Ovary (tissue), 9 donors: Measurements from ENCODE around the gene CD164L2. TPM values are rescaled to one million over a fixed set of nuclear protein-coding genes. Genes with fewer than 3 reads are reported as not detected.

Experiments
- DNase-seq, 5 donors: peaks; one replicate each; pipeline ENCODE4 v3.0.0-alpha.2; 2019 to 2020
- H3K27ac ChIP-seq, 2 donors: fragments of 200-600 bp; one replicate each; pipeline versions ENCODE4 v1.5.1 to v1.8.0; 2019 to 2022
- H3K27me3 ChIP-seq: fragments of 200-600 bp; one replicate; pipeline ENCODE4 v1.8.0; 2022
- H3K36me3 ChIP-seq: fragments of 200-600 bp; sonication (generic); one replicate; pipeline ENCODE4 v1.5.1; 2019
- H3K4me1 ChIP-seq: one replicate; pipeline ENCODE4 v1.8.1; 2013; ENCODE audit warnings: mild to moderate bottlenecking, moderate library complexity; ENCODE audit not compliant: insufficient read depth
- H3K4me3 ChIP-seq: fragments of 200-600 bp; sonication (generic); one replicate; pipeline ENCODE4 v1.5.1; 2017
- H3K9me3 ChIP-seq, 2 donors: fragments of 200-600 bp in 1 of 2; sonication (generic) in 1 of 2; one replicate each; pipeline versions ENCODE4 v1.5.1 to v1.8.1; 2013 to 2019; ENCODE audit warnings: mild to moderate bottlenecking in 1 of 2, moderate library complexity in 1 of 2
- EP300 ChIP-seq: sonication (generic); formaldehyde crosslinking; IDR thresholded peaks from one replicate; pipeline ENCODE4 v1.6.1; 2017; ENCODE audit warnings: antibody characterized with exemption
- POLR2A ChIP-seq: fragments of 450-650 bp; IDR thresholded peaks from one replicate; pipeline ENCODE4 v1.6.1; 2017; ENCODE audit warnings: antibody characterized with exemption, mild to moderate bottlenecking, moderate library complexity
- WGBS, 3 donors: extraction: QIAGEN DNeasy Blood & Tissue Kit in 1 of 3; methylation state at CpG; one replicate each; pipeline versions ENCODE4 v1.1.5 to v1.1.7; 2013 to 2017; 5-methylcytosine and 5-hydroxymethylcytosine counted together
- intact Hi-C, 4 donors: fragments of 100-400 bp; cut with DNase I; formaldehyde crosslinking; loops; one replicate each; pipeline versions ENCODE4 v1.11.0 to v1.15.1; 2022 to 2023
- polyA plus RNA-seq, 2 donors: library from polyadenylated mRNA; stranded (reverse); fragments of 200-250 nt in 1 of 2; fragments of 350-450 nt in 1 of 2; fragmentation: Illumina TruSeq in 1 of 2; extraction: RNeasy Lipid Tissue Mini Kit (QIAGEN cat#74804) in 1 of 2; gene quantifications; one replicate each; pipeline ENCODE4 v1.2.3, GENCODE V29; 2013 to 2014
- total RNA-seq, 7 donors: library from RNA; depleted of rRNA in 2 of 7; stranded (reverse); fragments of >200 nt in 2 of 7; fragmentation: NEBNext Ultra II Directional in 3 of 7; extraction: Animal tissue kit (Norgen Biotek cat#: 25700) in 3 of 7; gene quantifications; one replicate each; pipeline versions ENCODE4 v1.1.0 to v1.2.4, GENCODE V29; 2016 to 2023
- TF ChIP-seq, protein P1 (sequence below), 3 donors: fragments of 450-650 bp in 2 of 3; fragments of 200-600 bp in 1 of 3; IDR thresholded peaks; one replicate each; pipeline versions ENCODE4 v1.5.1 to v1.8.0; 2016 to 2022; ENCODE audit warnings: antibody characterized with exemption in 3 of 3, mild to moderate bottlenecking in 1 of 3
- donor health status: DM: no; HTN: no; CAD: no; lungs with moderate emphysema.
- donor health status: DM: no; HTN: no; CAD: no.
- donor health status: Bipolar disorder and iron deficiency.
- donor health status: DM: yes; HTN: yes; CAD: no.
- donor health status: DM: no; HTN: no; CAD: no.
- donor health status: DM: yes; HTN: yes; CAD: no.

The CD164L2 gene
- total and polyA plus RNA-seq, 9 donors = 0.06 to 15.5 (median 0.86) TPM; not detected in 3

DNA sequence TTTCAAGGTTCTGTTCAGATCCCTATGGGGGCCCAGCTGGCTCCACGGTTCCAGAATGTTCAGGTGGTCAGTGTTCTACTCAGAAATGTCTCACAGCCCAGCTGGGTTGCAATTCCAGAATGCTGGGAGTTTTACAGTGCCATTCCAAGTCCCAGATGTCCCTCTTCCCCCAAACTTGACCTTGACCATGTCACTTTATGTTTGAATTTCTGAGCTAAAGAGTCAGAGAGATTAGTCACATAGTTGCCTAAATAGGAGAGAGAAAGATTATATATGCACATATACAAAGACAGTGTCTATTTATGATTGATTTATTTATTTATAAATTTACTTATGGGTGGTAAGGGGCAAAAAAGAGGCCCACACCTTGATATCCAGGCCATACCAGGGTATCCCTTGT lies 11.8 kb upstream of the CD164L2 start:
- H3K4me1 ChIP-seq = peaks cover 11% of the 10 kb centered on the region
- TF ChIP-seq, protein P1, sequence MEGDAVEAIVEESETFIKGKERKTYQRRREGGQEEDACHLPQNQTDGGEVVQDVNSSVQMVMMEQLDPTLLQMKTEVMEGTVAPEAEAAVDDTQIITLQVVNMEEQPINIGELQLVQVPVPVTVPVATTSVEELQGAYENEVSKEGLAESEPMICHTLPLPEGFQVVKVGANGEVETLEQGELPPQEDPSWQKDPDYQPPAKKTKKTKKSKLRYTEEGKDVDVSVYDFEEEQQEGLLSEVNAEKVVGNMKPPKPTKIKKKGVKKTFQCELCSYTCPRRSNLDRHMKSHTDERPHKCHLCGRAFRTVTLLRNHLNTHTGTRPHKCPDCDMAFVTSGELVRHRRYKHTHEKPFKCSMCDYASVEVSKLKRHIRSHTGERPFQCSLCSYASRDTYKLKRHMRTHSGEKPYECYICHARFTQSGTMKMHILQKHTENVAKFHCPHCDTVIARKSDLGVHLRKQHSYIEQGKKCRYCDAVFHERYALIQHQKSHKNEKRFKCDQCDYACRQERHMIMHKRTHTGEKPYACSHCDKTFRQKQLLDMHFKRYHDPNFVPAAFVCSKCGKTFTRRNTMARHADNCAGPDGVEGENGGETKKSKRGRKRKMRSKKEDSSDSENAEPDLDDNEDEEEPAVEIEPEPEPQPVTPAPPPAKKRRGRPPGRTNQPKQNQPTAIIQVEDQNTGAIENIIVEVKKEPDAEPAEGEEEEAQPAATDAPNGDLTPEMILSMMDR (IDR thresholded peaks at IDR 0.05) = no peak
- TF ChIP-seq EP300 (no peak), POLR2A (no peak)
- H3K27ac ChIP-seq = no peak overlapping the region
- intact Hi-C loops = loop anchor here (2.0 to 10.0 kb wide), 6 partner anchors 38 to 290 kb away; no protein-coding TSS in a partner anchor
- no peak for DNase-seq
- H3K9me3 ChIP-seq = no peaks in the 10 kb centered on the region
- WGBS, 3 donors = 62 to 76% (median 75%) methylated on average over 1 of the region's 1 CpG
- H3K36me3 ChIP-seq = no peaks in the 10 kb centered on the region
- H3K27me3 ChIP-seq = no peaks in the 10 kb centered on the region
- H3K4me3 ChIP-seq = no peak overlapping the region

DNA sequence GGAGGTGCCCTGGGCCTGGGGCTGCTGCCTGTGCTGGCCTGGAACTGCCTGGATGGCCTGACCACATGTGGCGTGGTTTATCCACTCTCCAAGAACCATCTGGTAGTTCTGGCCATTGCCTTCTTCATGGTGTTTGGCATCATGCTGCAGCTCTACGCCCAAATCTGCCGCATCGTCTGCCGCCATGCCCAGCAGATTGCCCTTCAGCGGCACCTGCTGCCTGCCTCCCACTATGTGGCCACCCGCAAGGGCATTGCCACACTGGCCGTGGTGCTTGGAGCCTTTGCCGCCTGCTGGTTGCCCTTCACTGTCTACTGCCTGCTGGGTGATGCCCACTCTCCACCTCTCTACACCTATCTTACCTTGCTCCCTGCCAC lies 11.1 kb upstream of the CD164L2 start:
- peak in 1 of 5 donors; percentile 41 for DNase-seq
- no peaks in the 10 kb centered on the region for H3K27me3 ChIP-seq
- H3K4me1 ChIP-seq = peaks cover 11% of the 10 kb centered on the region
- no peak overlapping the region for H3K4me3 ChIP-seq
- no peaks in the 10 kb centered on the region for H3K36me3 ChIP-seq
- intact Hi-C loops = loop anchor here (2.0 to 10.0 kb wide), 6 partner anchors 37 to 289 kb away; no protein-coding TSS in a partner anchor
- H3K27ac ChIP-seq = no peak overlapping the region
- TF ChIP-seq, protein P1 (IDR thresholded peaks at IDR 0.05) = no peak
- TF ChIP-seq EP300 = no peak
- no peak for TF ChIP-seq POLR2A
- WGBS, 3 donors = 93 to 95% (median 94%) methylated on average over 9 of the region's 9 CpGs
- no peaks in the 10 kb centered on the region for H3K9me3 ChIP-seq

DNA sequence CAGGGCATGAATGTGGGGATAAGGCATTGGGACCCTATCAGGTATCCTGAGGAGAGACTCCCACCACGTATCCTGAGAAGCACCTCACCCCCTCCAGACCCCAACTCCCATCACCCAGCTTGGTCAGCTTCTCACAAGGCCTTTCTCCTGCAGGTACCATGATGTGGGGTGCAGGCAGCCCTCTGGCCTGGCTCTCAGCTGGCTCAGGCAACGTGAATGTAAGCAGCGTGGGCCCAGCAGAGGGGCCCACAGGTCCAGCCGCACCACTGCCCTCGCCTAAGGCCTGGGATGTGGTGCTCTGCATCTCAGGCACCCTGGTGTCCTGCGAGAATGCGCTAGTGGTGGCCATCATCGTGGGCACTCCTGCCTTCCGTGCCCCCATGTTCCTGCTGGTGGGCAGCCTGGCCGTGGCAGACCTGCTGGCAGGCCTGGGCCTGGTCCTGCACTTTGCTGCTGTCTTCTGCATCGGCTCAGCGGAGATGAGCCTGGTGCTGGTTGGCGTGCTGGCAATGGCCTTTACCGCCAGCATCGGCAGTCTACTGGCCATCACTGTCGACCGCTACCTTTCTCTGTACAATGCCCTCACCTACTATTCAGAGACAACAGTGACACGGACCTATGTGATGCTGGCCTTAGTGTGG lies 10.6 kb upstream of the CD164L2 start:
- Histone ChIP-seq H3K36me3 (no peaks in the 10 kb centered on the region), H3K4me3 (no peak overlapping the region), H3K27me3 (no peaks in the 10 kb centered on the region), H3K4me1 (peaks cover 11% of the 10 kb centered on the region), H3K27ac (peak overlapping the region in 1 of 2 donors; percentile 6), H3K9me3 (no peaks in the 10 kb centered on the region)
- TF ChIP-seq, protein P1 (IDR thresholded peaks at IDR 0.05) = no peak
- TF ChIP-seq POLR2A = no peak
- TF ChIP-seq EP300 = no peak
- intact Hi-C loops = loop anchor here (2.0 to 10.0 kb wide), 6 partner anchors 36 to 289 kb away; no protein-coding TSS in a partner anchor
- WGBS, 3 donors = 93 to 94% (median 94%) methylated on average over 18 of the region's 18 CpGs
- DNase-seq = peak in 1 of 5 donors; percentile 35

DNA sequence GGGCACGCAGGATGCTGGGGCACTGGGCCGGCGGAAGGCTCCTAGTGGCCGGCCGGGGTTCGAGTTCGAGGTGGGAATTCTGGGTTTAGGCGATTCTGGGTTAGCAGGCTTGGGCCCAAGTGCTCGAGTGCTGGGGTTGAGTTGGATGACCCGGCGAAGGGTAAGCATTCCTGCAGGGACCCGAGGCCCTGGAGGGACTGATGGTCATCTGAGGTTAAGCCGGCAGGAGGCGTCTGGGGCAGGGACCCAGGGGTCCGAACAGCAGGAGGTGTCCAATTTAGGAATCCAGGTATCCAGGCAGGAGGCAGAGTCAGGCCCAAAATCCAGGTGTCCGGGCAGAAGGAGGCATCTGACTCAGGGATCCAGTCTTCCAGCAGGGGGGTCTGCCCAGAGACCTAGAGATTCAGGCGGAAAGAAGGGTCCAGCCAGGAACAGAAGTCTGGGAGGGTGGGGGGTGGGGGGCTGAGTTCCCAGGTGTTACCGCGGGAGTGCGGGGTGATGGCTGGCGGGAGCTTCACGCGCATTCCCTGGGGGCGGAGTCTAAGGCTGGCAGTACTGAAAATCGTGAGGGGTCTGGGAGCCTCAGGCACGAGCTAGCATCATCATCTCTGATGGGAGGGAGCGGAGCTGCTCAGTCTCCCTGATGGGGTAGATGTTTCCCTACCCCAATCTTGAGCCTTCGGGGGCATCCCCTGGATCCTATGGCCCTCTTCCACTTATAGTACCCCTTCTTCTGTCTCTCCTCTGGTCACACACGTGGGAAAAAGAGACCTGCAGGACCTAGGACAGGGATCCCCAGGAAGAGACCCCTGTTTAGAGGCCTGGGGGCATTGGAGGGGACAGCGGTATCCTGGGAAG lies 9.9 kb upstream of the CD164L2 start:
- Histone ChIP-seq H3K27me3 (no peaks in the 10 kb centered on the region), H3K9me3 (no peaks in the 10 kb centered on the region), H3K36me3 (no peaks in the 10 kb centered on the region), H3K4me3 (peak overlapping the region; percentile 46), H3K27ac (peak overlapping the region; percentile 39 to 67), H3K4me1 (peaks cover 11% of the 10 kb centered on the region)
- TF ChIP-seq POLR2A (no peak), EP300 (no peak)
- TF ChIP-seq, protein P1 (IDR thresholded peaks at IDR 0.05) = no peak
- WGBS, 3 donors = 36 to 49% (median 38%) methylated on average over 21 to 30 of the region's 30 CpGs
- no peak for DNase-seq
- intact Hi-C loops = loop anchor here (5.0 to 10.0 kb wide), 5 partner anchors 36 to 288 kb away; no protein-coding TSS in a partner anchor
